NCI-H82 treated with DMSO at 0.1 percent for 48 hours (cell line): ENCODE data around the gene TAL2.

Source experiments
- DNase-seq: peaks from one replicate; lab custom pipeline; 2025; ENCODE audit not compliant: unreplicated experiment; lab: John Stamatoyannopoulos, UW

TAL2 gene

GRCh38 chr9:105706156-105706555 lies 43.9 kb downstream of the TAL2 start:
- no peak for DNase-seq

GRCh38 chr9:105708405-105708804 lies 46.1 kb downstream of the TAL2 start:
- no peak for DNase-seq

GRCh38 chr9:105710638-105711037 lies 48.4 kb downstream of the TAL2 start:
- DNase-seq = no peak

- DNase-seq = no peak
These were observed 49.6 kb downstream of the TAL2 start for GRCh38 chr9:105711867-105712266.

- DNase-seq = no peak
These were observed 50.0 kb downstream of the TAL2 start for GRCh38 chr9:105712297-105712696.
